GM19099 (cell line): Measurements from ENCODE around the gene MRPS24.

Source experiments
- POLR2A ChIP-seq: IDR thresholded peaks from 3 replicates; pipeline ENCODE4 v1.6.1; 2011; ENCODE audit warnings: low read depth; ENCODE audit not compliant: insufficient read length; ENCODE audit errors: extremely low read depth

Gene MRPS24

DNA sequence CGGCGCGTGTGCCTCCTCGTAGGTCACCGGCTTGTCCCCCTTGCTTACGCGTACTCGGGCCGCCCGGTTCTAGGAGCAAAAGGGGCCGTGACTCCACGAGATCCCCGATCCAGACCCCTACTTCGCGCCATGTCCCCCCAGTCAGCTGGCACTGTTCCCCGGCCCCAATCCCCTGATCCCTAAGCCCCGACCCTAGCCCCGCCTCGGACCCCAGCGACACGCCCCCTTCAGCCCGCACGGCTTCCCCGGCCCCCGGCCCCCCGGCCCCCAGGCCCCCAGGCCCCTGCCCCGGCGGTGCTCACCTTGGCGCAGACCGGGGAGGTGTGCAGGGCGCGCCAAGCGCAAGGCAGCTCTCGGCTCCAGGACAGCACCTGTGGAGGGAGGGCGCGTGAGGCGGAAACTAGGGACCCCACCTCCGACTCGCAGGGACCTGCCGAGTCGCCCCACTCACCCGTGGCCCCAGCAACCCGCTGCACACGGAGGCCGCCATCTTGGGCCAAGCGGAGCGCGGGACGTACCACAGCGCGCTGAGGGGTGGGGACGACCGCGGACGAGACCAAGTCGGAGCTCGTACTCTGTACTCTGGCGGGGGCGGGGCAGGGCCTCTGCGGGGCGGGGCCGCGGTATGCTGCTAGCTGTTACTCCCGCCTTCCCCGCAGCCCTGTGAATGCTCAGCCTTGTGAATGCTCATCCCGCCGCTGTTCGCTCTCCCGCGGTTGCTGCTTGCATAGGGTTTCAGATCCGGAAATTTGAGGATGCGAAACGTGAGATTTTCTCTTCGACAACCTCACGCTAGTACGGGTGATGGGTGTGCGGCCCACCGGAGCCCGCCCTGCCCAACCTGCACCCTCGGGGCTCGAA lies at the start of gene MRPS24:
Gene MRPS24 (minus strand): TSS at position 512 of the 861 bp plus-strand sequence. CDS start 22 bp downstream, at position 490.
- peak; percentile 95 for TF ChIP-seq POLR2A

DNA sequence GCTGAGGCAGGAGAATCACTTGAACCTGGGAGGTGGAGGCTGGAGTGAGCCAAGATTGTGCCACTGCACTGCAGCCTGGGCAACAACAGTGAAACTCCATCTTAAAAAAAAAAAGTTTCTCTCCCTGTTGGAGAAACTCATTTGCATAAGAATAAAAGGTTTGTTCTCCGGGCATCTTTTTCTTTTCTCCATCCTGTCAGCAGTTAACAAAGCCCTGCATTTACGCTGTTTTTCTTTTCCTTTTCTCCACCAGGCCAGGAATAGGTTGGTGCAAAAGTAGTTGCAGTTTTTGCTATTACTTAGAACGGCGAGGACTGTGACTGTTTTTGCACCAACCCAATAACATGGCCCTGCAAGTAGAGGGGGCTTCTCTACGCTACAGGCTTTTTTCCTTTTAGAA lies 46.6 kb upstream of the MRPS24 start:
- no peak for TF ChIP-seq POLR2A

DNA sequence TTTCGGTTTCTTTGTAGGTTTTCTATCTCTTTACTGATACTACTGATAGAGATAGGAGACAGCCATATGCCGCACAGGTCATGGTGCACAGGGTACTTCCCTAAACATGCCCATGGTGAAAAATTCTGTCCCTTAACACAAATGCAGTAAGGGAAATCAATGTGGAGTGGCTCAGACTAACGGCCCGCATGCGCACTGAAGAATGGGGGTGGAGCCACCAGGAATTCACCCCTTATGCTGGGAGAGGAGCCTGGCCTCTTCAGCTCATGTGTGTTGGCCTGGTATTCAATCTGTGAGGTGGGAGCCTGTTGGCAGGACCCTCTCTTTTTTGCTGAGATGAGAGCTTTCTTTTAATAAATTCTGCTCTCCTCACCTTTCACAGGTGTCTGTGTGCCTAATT lies 45.5 kb upstream of the MRPS24 start:
- no peak for TF ChIP-seq POLR2A

DNA sequence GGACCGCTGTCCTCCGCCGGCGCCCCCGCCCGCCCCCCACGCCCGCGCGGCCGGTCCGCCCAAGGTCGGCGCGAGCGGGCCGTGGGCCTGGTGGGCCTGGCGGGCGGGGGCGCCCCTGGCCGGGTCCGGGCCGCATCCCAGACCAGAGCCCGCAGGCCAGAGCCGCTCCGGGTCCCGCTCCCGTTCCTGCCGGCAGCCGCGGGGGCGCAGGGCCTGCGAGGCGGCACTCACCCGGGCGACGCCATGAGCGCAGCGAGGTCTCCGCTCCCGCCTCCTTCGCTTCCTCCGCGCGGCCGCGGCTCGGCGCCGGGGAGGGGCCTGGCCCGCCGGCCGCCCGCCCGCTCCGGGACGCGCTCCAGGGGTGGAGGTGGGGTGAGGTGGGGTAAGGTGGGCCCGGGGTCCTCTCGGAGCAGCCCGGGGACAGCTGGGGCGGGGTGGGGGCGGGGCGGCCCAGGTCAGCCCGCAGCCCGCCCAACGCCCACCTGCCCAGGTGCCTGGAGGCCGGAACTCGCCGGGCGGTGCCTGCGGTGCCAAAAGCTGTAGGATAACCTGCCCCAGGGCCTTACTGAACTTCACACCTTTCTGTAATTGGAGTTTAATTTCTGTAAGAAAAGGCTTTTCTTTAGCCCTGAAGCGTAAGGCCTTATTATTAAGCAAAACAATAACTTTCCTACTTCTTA lies 37.2 kb upstream of the MRPS24 start, which contains the start of gene URGCP:
Gene URGCP (minus strand): TSS at position 266 of the 680 bp plus-strand sequence. CDS start 21 bp downstream, at position 245.
- TF ChIP-seq POLR2A, result peak; percentile 69

DNA sequence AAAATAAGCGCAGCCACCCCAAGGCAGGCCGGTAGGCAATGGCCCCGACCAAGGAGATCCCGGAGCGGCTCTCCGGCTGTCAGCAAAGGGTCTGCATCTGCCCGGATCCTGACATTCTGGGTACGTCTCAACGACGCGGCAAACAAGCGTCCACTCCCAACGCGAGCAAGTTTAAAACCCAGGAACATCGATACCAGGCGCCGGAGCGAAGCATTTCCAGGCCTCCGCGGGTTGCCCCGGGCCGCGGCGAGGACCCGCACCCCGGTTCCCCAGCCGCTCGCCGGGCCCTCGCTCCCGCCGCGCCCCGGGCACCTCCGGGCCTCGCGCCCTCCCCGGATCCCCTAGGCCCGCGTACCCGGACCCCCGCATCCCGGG lies 36.6 kb upstream of the MRPS24 start:
- no peak for TF ChIP-seq POLR2A

DNA sequence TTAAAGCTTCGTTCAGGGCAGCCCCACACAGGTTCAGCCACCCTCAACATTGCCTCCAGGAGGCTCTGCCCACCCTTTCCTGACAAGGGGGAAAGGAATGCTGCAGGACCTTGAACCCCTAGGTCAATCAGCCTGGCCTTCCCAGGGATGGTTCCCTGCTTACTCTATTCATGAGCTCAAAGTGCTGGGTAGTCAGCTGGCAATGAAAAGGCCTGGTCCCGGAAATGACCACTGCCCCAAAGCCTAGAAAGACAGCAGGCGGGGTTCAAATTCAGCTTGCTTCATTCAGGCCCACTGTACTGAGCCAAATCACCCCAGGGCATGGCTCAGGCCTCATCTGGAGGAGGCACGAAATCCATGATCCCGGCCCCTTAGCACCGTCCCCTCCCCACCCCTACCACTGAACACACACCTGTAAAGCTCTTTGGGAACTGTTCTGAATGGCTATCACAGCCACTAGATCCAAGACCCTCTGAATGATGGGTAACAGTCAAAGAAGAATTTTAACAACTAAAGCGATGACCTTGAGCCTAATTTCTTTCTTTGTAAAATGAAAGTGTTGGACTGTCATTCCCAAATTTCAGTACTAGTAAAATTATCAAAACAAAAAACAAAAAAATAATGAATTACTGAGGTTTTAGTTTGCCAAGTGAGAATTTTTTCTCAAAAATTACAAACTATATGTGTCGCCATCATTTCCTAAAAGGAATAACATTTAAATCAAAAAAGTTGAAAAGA lies 36.1 kb upstream of the MRPS24 start:
- no peak for TF ChIP-seq POLR2A

DNA sequence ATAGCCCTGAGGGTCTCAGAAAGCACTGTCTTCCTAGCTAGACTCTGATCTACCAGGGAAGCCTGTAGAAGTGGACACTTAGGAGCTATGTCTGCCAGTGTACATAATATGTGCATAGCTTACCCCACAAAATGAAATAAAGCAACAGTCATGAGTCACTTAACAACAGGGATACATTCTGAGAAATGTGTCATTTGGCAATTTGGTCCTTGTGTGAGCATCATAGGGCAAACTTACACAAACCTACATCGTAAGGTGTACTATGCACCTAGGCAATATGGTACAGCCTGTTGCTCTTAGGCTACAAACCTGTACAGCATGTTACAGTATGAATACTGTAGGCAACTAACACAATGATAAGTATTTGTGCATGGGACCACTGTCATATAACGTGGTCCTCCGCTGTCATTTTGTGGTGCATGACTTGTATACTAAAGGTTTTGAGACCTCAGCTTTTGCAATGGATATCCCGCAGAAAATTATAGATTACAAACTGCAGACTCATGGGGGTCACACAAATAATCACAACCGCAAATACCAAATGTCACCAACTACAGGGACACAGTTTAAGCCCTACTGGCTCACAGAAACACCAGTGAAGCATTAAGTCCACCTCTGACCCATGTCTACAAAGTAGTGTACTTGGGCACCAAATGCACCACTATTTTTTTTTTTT lies 35.4 kb upstream of the MRPS24 start:
- TF ChIP-seq POLR2A, result no peak

DNA sequence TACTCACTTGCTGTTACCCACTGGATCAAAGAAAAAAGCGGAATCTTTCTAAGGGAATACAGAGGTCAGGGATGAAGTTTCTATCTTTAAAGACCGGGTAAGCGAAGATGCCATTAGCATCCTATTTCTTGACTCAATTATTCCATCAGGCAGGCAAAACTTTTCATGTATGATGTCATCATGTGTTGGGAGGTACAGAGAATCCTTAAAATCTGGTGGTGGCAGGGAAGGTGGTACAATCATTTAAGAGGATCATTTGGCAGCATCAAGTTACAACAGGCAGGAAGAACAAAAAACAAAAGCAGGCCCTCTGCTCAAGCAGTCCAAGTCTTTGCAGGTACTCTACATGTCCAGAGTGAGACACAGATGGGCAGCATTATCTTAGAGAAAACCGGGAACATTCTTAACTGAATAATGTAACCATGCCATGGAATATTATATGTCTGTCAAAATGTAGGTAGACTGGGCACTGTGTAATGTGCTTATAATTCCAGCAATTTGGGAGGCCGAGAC lies 33.3 kb upstream of the MRPS24 start:
- TF ChIP-seq POLR2A, result no peak

DNA sequence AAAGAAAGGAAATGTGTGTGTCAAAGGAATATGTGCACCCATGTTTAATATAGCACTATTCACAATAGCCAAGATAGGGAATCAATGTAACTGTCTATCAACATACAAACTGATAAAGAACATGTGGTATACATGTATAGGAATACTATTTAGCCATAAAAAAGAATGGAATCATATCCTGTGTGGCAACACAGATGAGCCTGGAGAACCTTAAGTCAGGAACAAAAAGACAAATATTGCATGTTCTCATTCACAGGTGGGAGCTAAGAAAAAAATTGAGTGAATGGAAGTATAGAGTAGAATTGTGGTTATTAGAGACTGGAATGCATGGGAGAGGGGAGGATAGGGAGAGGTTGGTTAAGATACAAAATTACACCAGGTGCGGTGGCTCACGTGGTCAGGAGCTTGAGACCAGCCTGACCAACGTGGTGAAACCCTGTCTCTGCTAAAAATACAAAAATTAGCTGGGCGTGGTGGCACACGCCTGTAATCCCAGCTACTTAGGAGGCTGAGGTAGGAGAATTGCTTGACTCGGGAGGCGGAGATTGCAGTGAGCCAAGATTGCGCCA lies 26.6 kb upstream of the MRPS24 start:
- no peak for TF ChIP-seq POLR2A

DNA sequence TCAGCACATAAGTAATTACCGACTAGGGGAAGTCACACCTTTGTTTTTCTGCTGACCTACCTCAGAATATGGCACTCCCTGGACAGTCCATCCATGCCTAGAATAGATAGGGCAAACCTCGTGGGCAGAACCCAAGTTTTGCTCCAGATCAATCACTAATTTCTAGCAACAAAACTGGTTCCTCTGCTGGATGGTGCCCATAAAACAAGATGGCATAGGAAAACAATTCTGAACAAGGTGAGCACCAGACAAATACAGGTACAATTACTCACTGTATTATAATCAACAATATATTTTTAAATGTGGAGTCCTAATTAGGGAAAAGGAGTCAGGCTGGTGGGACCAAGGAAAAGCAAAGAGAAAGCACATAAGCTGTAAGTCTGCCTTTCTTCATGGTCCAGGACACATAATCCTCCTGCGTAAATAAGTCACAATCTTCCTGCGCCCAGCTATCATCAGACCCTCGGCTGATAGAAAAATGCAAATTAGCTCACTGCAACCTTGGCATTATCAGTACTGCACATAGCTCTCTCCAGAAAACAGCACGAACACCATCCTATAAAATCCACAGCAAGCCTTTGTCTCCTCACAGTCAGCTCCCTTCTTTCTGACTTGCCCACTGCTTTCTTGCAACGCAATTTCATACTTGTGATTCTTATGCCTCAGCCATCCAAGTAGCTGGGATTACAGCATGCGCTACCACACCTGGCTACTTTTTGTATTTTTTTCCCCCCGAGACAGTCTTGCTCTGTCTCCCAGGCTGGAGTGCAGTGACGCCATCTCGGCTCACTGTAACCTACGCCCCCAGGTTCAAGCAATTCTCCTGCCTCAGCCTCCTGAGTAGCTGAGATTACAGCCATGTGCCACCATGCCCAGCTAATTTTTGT lies 22.0 kb upstream of the MRPS24 start:
- no peak for TF ChIP-seq POLR2A

DNA sequence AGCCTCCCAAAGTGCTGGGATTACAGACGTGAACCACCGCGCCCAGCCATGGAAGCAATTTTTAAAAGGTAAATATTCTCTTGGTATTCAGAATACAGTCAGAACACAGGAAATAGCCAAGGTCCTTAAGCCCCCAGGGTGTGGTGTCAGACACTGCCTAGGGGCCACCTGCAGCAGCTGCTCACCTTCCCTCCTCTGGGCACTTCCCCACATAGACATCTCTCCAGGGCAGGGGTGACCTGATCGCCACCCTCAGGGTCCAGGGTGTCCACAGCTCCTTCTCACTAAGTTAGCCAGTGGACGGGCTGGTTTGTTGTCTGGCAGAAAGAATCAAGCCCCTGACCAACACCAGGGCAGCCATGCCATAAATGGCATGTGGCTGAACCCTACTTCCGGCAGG lies 21.2 kb upstream of the MRPS24 start:
- no peak for TF ChIP-seq POLR2A

DNA sequence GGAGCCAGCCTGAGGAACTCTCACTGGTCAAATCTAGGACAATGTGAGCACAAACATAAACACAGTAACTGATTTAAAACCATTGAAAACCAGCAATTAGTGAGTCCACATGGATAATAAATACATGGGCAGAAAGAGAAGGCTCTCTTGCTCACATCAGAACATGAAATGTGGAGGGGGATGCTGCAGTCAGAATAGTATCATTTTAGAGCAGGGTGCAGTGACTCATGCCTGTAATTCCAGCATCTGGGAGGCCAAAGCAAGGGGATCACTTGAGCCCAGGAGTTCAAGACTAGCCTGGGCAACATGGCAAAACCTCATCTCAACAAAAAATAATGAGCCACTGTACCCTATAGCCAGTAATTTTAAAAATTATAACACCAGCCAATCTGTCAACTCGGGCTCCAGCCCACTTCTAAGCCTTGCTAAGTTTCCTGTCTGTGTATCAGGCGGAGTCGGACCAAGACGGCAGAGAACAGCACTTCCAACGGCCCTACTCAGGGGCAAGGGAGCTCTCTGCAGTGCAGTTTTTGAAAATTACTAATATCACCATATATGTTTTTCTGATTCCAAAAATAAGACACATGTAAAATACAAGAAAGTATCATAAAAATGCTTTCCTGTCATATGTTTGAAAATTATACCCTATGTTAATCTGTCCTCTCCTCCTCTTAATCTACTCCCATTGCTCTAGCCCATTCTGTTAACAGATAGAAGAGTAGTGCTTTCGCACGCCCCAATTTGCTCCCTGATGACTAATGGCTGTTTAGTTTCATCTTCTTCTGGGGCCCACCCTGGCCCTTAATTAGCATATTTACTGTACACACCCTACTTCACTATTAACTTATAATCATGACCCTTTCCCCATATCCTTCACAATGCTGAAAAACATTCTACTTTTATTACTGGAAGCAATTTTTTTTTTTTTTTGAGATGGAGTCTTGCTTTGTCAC lies 20.0 kb upstream of the MRPS24 start:
- TF ChIP-seq POLR2A, result no peak

DNA sequence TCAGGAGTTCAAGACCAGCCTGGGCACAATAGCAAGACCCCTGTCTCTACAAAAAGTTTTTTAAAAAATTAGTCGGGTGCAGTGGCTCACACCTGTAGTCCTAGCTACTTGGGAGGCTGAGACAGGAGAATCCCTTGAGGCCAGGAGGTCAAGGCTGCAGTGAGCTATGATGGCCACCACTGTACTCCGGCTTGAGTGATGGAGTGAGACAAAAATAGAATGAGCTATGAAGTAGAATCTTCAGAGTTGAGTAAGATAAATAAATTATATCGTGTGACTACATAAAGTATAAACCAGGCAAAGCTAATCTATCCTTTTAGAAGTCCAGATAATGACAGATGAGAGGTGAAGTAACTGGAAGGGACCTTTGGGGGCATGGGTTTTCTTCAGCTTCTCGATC lies 15.3 kb upstream of the MRPS24 start:
- TF ChIP-seq POLR2A, result no peak

DNA sequence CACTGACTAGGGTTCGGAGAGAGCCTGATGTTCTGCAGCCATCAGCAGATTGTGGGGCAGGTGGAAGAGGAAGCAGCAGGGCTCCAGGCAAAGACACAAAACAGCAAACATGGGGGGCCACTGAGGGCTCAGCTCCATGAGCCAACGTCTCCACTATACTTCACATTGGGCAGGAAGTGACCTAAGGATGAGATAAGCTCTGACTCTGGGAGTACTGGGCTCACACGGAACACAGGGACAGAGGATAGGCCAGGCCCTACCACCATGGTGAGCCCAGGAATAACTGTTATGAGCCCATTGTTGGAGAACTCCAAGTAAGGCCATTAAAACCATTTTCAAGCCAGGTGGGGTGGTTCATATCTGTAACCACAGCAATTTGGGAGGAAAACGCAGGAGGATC lies 14.9 kb upstream of the MRPS24 start:
- TF ChIP-seq POLR2A, result no peak
